H9 (cell line): ENCODE data around the gene PTGER3. TPM values are rescaled to one million over a fixed set of nuclear protein-coding genes. Genes with fewer than 3 reads are reported as not detected.

Experiments
- DNase-seq: peaks from one replicate; pipeline ENCODE4 v3.0.0-alpha.2; 2017
- H2AFZ ChIP-seq: one replicate; pipeline ENCODE4 v1.6.1; 2013; ENCODE audit warnings: mild to moderate bottlenecking, low read length, control low read depth, moderate library complexity
- H2AK5ac ChIP-seq: 2 replicates; pipeline ENCODE4 v1.6.1; 2013; ENCODE audit warnings: low read length, control low read depth, mixed read lengths; ENCODE audit not compliant: insufficient read length
- H2BK120ac ChIP-seq: one replicate; pipeline ENCODE4 v1.6.1; 2013; ENCODE audit warnings: low read depth, mild to moderate bottlenecking, low read length, control low read depth, inconsistent platforms; ENCODE audit not compliant: poor library complexity, severe bottlenecking
- H2BK12ac ChIP-seq: 2 replicates; pipeline ENCODE4 v1.6.1; 2013; ENCODE audit warnings: low read length, control low read depth, mixed read lengths, low read depth; ENCODE audit not compliant: insufficient read length
- H2BK15ac ChIP-seq: 2 replicates; pipeline ENCODE4 v1.6.1; 2013; ENCODE audit warnings: low read depth, low read length, control low read depth
- H2BK20ac ChIP-seq: one replicate; pipeline ENCODE4 v1.6.1; 2013; ENCODE audit warnings: low read depth, mild to moderate bottlenecking, low read length, control low read depth, inconsistent platforms; ENCODE audit not compliant: poor library complexity, severe bottlenecking
- H2BK5ac ChIP-seq: 2 replicates; pipeline ENCODE4 v1.6.1; 2013; ENCODE audit warnings: low read length, control low read depth, mixed read lengths; ENCODE audit not compliant: insufficient read length
- H3K14ac ChIP-seq: 2 replicates; pipeline ENCODE4 v1.6.1; 2013; ENCODE audit warnings: low read length, control low read depth; ENCODE audit not compliant: insufficient read depth
- H3K18ac ChIP-seq: 2 replicates; pipeline ENCODE4 v1.6.1; 2013; ENCODE audit warnings: low read depth, mild to moderate bottlenecking, mixed read lengths, low read length, control low read depth; ENCODE audit not compliant: insufficient read length
- H3K23ac ChIP-seq: 2 replicates; pipeline ENCODE4 v1.6.1; 2013; ENCODE audit warnings: low read length, control low read depth, mixed read lengths, low read depth; ENCODE audit not compliant: insufficient read length
- H3K23me2 ChIP-seq: 2 replicates; pipeline ENCODE4 v1.6.1; 2013; ENCODE audit warnings: low read depth, mild to moderate bottlenecking, mixed read lengths, low read length, control low read depth; ENCODE audit not compliant: insufficient read length, poor library complexity, severe bottlenecking
- H3K27ac ChIP-seq: 2 replicates; pipeline ENCODE4 v1.5.1; 2013; ENCODE audit warnings: low read length, control low read depth, mixed read lengths, low read depth; ENCODE audit not compliant: insufficient read length
- H3K27me3 ChIP-seq: 2 replicates; pipeline ENCODE4 v1.6.1; 2013; ENCODE audit warnings: low read length, control low read depth, inconsistent platforms; ENCODE audit not compliant: insufficient read depth
- H3K4ac ChIP-seq: 2 replicates; pipeline ENCODE4 v1.6.1; 2013; ENCODE audit warnings: low read depth, mild to moderate bottlenecking, control low read depth, inconsistent platforms, low read length, moderate library complexity
- H3K4me1 ChIP-seq: 2 replicates; pipeline ENCODE4 v1.6.1; 2013; ENCODE audit warnings: low read length, control low read depth, inconsistent platforms; ENCODE audit not compliant: insufficient read depth
- H3K4me2 ChIP-seq: 2 replicates; pipeline ENCODE4 v1.6.1; 2013; ENCODE audit warnings: low read length, control low read depth, mixed read lengths; ENCODE audit not compliant: insufficient read length, insufficient read depth
- H3K56ac ChIP-seq: 2 replicates; pipeline ENCODE4 v1.6.1; 2013; ENCODE audit warnings: low read depth, mild to moderate bottlenecking, mixed read lengths, low read length, control low read depth; ENCODE audit not compliant: insufficient read length
- H3K79me1 ChIP-seq: 2 replicates; pipeline ENCODE4 v1.6.1; 2013; ENCODE audit warnings: low read depth, mild to moderate bottlenecking, moderate library complexity, low read length, control low read depth, inconsistent platforms; ENCODE audit not compliant: insufficient read depth, poor library complexity, severe bottlenecking
- H3K79me2 ChIP-seq: 2 replicates; pipeline ENCODE4 v1.6.1; 2013; ENCODE audit warnings: low read length, control low read depth, inconsistent platforms; ENCODE audit not compliant: insufficient read depth
- H3K9ac ChIP-seq: 2 replicates; pipeline ENCODE4 v1.6.1; 2013; ENCODE audit warnings: low read length, control low read depth, mixed read lengths; ENCODE audit not compliant: insufficient read length; ENCODE audit errors: extremely low read depth
- H3K9me3 ChIP-seq: one replicate; pipeline ENCODE4 v1.6.1; 2013; ENCODE audit warnings: low read depth, low read length, inconsistent platforms; ENCODE audit not compliant: control insufficient read depth
- H3T11ph ChIP-seq: one replicate; pipeline ENCODE4 v1.6.1; 2013; ENCODE audit warnings: mild to moderate bottlenecking, low read length, control low read depth, inconsistent platforms
- H4K20me1 ChIP-seq: one replicate; pipeline ENCODE4 v1.6.1; 2013; ENCODE audit not compliant: control insufficient read depth, insufficient read length, insufficient read depth
- H4K5ac ChIP-seq: 2 replicates; pipeline ENCODE4 v1.6.1; 2013; ENCODE audit warnings: low read depth, mild to moderate bottlenecking, mixed read lengths, low read length, control low read depth; ENCODE audit not compliant: insufficient read length
- H4K8ac ChIP-seq: replicated peaks from 2 replicates; pipeline ENCODE4 v1.6.1; 2013; ENCODE audit warnings: low read length, control low read depth, mixed read lengths, low read depth; ENCODE audit not compliant: insufficient read length
- H4K91ac ChIP-seq: 2 replicates; pipeline ENCODE4 v1.6.1; 2013; ENCODE audit warnings: low read depth, mild to moderate bottlenecking, moderate library complexity, mixed read lengths, low read length, control low read depth; ENCODE audit not compliant: insufficient read length
- H3K27ac Mint-ChIP-seq, 3 experiments: 2 replicates in 2 of 3; 3 replicates in 1 of 3; pipeline ENCODE4 v1.8.0; 2020 to 2021; ENCODE audit warnings: mixed read lengths in 3 of 3, mild to moderate bottlenecking in 1 of 3, moderate library complexity in 1 of 3
- H3K27me3 Mint-ChIP-seq: 2 replicates; pipeline ENCODE4 v1.8.0; 2021; ENCODE audit warnings: low read depth, mild to moderate bottlenecking, moderate library complexity, mixed read lengths
- H3K36me3 Mint-ChIP-seq, 3 experiments: 2 replicates in 2 of 3; 3 replicates in 1 of 3; pipeline ENCODE4 v1.8.0; 2020 to 2021; ENCODE audit warnings: low read depth in 3 of 3, mixed read lengths in 3 of 3; ENCODE audit not compliant: insufficient read depth in 1 of 3
- H3K4me1 Mint-ChIP-seq, 2 experiments: 2 replicates each; pipeline ENCODE4 v1.8.0; 2020; ENCODE audit warnings: mixed read lengths in 2 of 2
- H3K4me3 Mint-ChIP-seq, 2 experiments: 2 replicates in 1 of 2; 3 replicates in 1 of 2; pipeline ENCODE4 v1.8.0; 2020 to 2021; ENCODE audit warnings: mild to moderate bottlenecking in 2 of 2, mixed read lengths in 2 of 2, moderate library complexity in 1 of 2
- H3K9me3 Mint-ChIP-seq, 2 experiments: 2 replicates in 1 of 2; 3 replicates in 1 of 2; pipeline ENCODE4 v1.8.0; 2020; ENCODE audit warnings: mild to moderate bottlenecking in 2 of 2, mixed read lengths in 2 of 2, moderate library complexity in 1 of 2
- CTCF ChIP-seq: fragments of 200-600 bp; sonication (generic); conservative IDR thresholded peaks from 3 replicates; pipeline ENCODE4 v1.8.0; 2021; ENCODE audit warnings: antibody characterized with exemption, mild to moderate bottlenecking
- WGBS: extraction: QIAGEN DNeasy Blood & Tissue Kit; methylation state at CpG from one replicate; pipeline ENCODE4 v1.1.7; 2013; ENCODE audit warnings: missing lambda C conversion rate, low lambda C conversion rate, mixed read lengths; ENCODE audit not compliant: insufficient read length; ENCODE audit errors: extremely low coverage; 5-methylcytosine and 5-hydroxymethylcytosine counted together
- total RNA-seq: library from RNA; stranded (reverse); gene quantifications from 2 replicates; pipeline ENCODE4 v1.2.1, GENCODE V29; 2021

The PTGER3 gene
- total RNA-seq, 1 experiment from 2014 or later: 0.26 TPM

GRCh38 chr1:70970407-70970806, 77.2 kb downstream of the PTGER3 start:
- DNase-seq: no peak
- no peaks in the 10 kb centered on the region for H3K4me1 Mint-ChIP-seq
- Histone ChIP-seq H2BK15ac (no peak overlapping the region), H4K20me1 (no peaks in the 10 kb centered on the region), H2BK5ac (no peak overlapping the region), H3K79me1 (no peaks in the 10 kb centered on the region), H3K4me1 (no peaks in the 10 kb centered on the region), H2BK20ac (no peak overlapping the region), H4K8ac (no peak overlapping the region), H3K18ac (no peak overlapping the region), H2BK12ac (no peak overlapping the region), H4K91ac (no peak overlapping the region), H3K9me3 (no peaks in the 10 kb centered on the region), H3K4ac (no peak overlapping the region), H2AFZ (no peak overlapping the region), H3K23ac (no peak overlapping the region), H2BK120ac (no peak overlapping the region), H3K27ac (no peak overlapping the region), H2AK5ac (no peak overlapping the region), H3K14ac (no peak overlapping the region), H3K27me3 (no peaks in the 10 kb centered on the region), H3K4me2 (no peak overlapping the region), H3K56ac (no peak overlapping the region), H3T11ph (no peak overlapping the region), H3K79me2 (no peaks in the 10 kb centered on the region), H3K9ac (no peak overlapping the region), H3K23me2 (no peaks in the 10 kb centered on the region), H4K5ac (no peak overlapping the region)
- no peaks in the 10 kb centered on the region for H3K36me3 Mint-ChIP-seq
- no CpG with 5 or more reads among the region's 4 CpGs for WGBS
- no peaks in the 10 kb centered on the region for H3K9me3 Mint-ChIP-seq
- H3K27me3 Mint-ChIP-seq: no peaks in the 10 kb centered on the region
- no peak for TF ChIP-seq CTCF
- no peak overlapping the region for H3K27ac Mint-ChIP-seq
- no peak overlapping the region for H3K4me3 Mint-ChIP-seq
